Testis (tissue), 2 donors: Measurements from ENCODE around the gene AOAH.

Experiments used
- CTCF ChIP-seq, 3 experiments: fragments of 450-650 bp in 2 of 3; fragments of 200-600 bp in 1 of 3; sonication (generic) in 1 of 3; IDR thresholded peaks; one replicate each; pipeline ENCODE4 v1.5.1; 2016 to 2019; ENCODE audit warnings: antibody characterized with exemption in 3 of 3, mild to moderate bottlenecking in 2 of 3, moderate library complexity in 1 of 3
- POLR2A ChIP-seq: fragments of 450-650 bp; IDR thresholded peaks from one replicate; pipeline ENCODE4 v1.6.1; 2017; ENCODE audit warnings: antibody characterized with exemption, mild to moderate bottlenecking, moderate library complexity

- TF ChIP-seq CTCF (IDR thresholded peaks at IDR 0.05) (no peak), POLR2A (no peak)
Measured at GRCh38 chr7:36651404-36651803, 72.9 kb downstream of the AOAH start.
